K562 (cell line): ENCODE results near the gene WDR90. TPM values are rescaled to one million over a fixed set of nuclear protein-coding genes. Genes with fewer than 3 reads are reported as not detected.

Experiments
- ATAC-seq: fragments of 200-7000 bp; cut with Tn5 transposase; 3 replicates; pipeline ENCODE4 v1.9.1; 2020; ENCODE audit warnings: moderate library complexity
- BruUV-seq: library from RNA; stranded (reverse); fragments of 400-500 nt; replicated peaks from 2 replicates; lab custom pipeline; 2021; lab: Mats Ljungman, UMichigan
- CTCF ChIA-PET: fragments of 300-600 bp; formaldehyde crosslinking; extraction: SDS; loops from one replicate; lab custom pipeline; 2021; ENCODE audit warnings: low intra/inter-chr PET ratio; lab: Yijun Ruan, JAX
- POLR2A ChIA-PET: fragments of 300-600, 350-650 bp; sonication (Branson Sonifier 250); formaldehyde crosslinking; extraction: SDS; loops from one replicate; lab custom pipeline; 2021; ENCODE audit warnings: antibody characterized with exemption, inconsistent platforms; lab: Yijun Ruan, JAX
- DNase-seq, 4 experiments: peaks; one replicate each; pipeline versions ENCODE4 v3.0.0 to v3.0.0-alpha.2; 2011 to 2018; ENCODE audit warnings: low spot score in 3 of 4, mixed read lengths in 3 of 4; ENCODE audit errors: extremely low read depth in 1 of 4
- FAIRE-seq: peaks from 2 replicates; lab custom pipeline; 2011; peaks lifted over from hg19 to GRCh38; lab: Jason Lieb, UNC
- H2AFZ ChIP-seq: 2 replicates; pipeline ENCODE4 v1.6.0; 2011; ENCODE audit warnings: low read depth, low read length, control low read depth, inconsistent platforms
- H3K27ac ChIP-seq: fragments of 200-600 bp; 3 replicates; pipeline ENCODE4 v1.8.0; 2011; ENCODE audit warnings: low read depth, mild to moderate bottlenecking, control low read depth, inconsistent platforms, low read length, moderate library complexity, mixed read lengths; ENCODE audit errors: extremely low read depth
- H3K27me3 ChIP-seq, 2 experiments: fragments of 300-600 bp in 1 of 2; 2 replicates in 1 of 2; 3 replicates in 1 of 2; pipeline versions ENCODE4 v1.6.0 to v1.8.0; 2011; ENCODE audit warnings: inconsistent platforms in 2 of 2, low read length in 2 of 2, mild to moderate bottlenecking in 1 of 2, mixed read lengths in 1 of 2, moderate library complexity in 1 of 2; ENCODE audit not compliant: control insufficient read depth in 2 of 2, insufficient read depth in 2 of 2
- H3K36me3 ChIP-seq: fragments of 300-600 bp; 3 replicates; pipeline ENCODE4 v1.8.0; 2011; ENCODE audit warnings: mild to moderate bottlenecking, low read length, inconsistent platforms; ENCODE audit not compliant: control insufficient read depth, insufficient read depth
- H3K4me1 ChIP-seq, 2 experiments: fragments of 200-600 bp in 1 of 2; replicated peaks in 1 of 2; 2 replicates in 1 of 2; 3 replicates in 1 of 2; pipeline versions ENCODE4 v1.5.1 to v1.8.0; 2011; ENCODE audit warnings: inconsistent platforms in 2 of 2, low read length in 2 of 2, mild to moderate bottlenecking in 1 of 2, mixed read lengths in 1 of 2, moderate library complexity in 1 of 2; ENCODE audit not compliant: control insufficient read depth in 2 of 2, insufficient read depth in 2 of 2
- H3K4me2 ChIP-seq: 2 replicates; pipeline ENCODE4 v1.6.1; 2011; ENCODE audit warnings: low read length, control low read depth, inconsistent platforms, mixed read lengths; ENCODE audit not compliant: insufficient read depth
- H3K4me3 ChIP-seq: fragments of 200-600 bp; sonication (generic), shearing (Covaris generic); 2 replicates; pipeline ENCODE4 v1.5.1; 2016; ENCODE audit warnings: control low read depth, inconsistent platforms
- H3K79me2 ChIP-seq: fragments of 200-600 bp; 3 replicates; pipeline ENCODE4 v1.8.0; 2011; ENCODE audit warnings: low read length, inconsistent platforms; ENCODE audit not compliant: control insufficient read depth, insufficient read depth
- H3K9ac ChIP-seq, 2 experiments: 2 replicates each; pipeline versions ENCODE4 v1.6.0 to v1.6.1; 2011; ENCODE audit warnings: low read depth in 2 of 2, low read length in 2 of 2, control low read depth in 1 of 2, inconsistent platforms in 1 of 2, mild to moderate bottlenecking in 1 of 2, mixed read lengths in 1 of 2; ENCODE audit not compliant: insufficient read depth in 1 of 2
- H3K9me1 ChIP-seq: one replicate; pipeline ENCODE4 v1.6.0; 2011; ENCODE audit warnings: inconsistent platforms, mild to moderate bottlenecking, low read length, moderate library complexity; ENCODE audit not compliant: control insufficient read depth, insufficient read depth
- H3K9me3 ChIP-seq: replicated peaks from 2 replicates; pipeline ENCODE4 v1.5.1; 2011; ENCODE audit warnings: low read depth, low read length, inconsistent platforms; ENCODE audit not compliant: control insufficient read depth, insufficient read depth
- H4K20me1 ChIP-seq: replicated peaks from 2 replicates; pipeline ENCODE4 v1.6.1; 2011; ENCODE audit warnings: low read length, inconsistent platforms, mixed read lengths; ENCODE audit not compliant: control insufficient read depth, insufficient read depth
- E2F4 ChIP-seq: sonication (generic); formaldehyde crosslinking; IDR thresholded peaks from 2 replicates; pipeline ENCODE4 v1.8.0; 2022; ENCODE audit warnings: mild to moderate bottlenecking, low read depth, missing genetic modification reagents
- EWSR1 ChIP-seq: fragments of 450-650 bp; IDR thresholded peaks from 2 replicates; pipeline ENCODE4 v1.6.1; 2018; ENCODE audit warnings: borderline replicate concordance, mild to moderate bottlenecking, low read depth, moderate library complexity; ENCODE audit not compliant: partially characterized antibody
- SNIP1 ChIP-seq: fragments of 450-650 bp; IDR thresholded peaks from 2 replicates; pipeline ENCODE4 v1.7.1; 2017; ENCODE audit warnings: low read depth, mild to moderate bottlenecking
- TRIM25 ChIP-seq: fragments of 450-650 bp; IDR thresholded peaks from 2 replicates; pipeline ENCODE4 v1.7.0; 2016; ENCODE audit warnings: borderline replicate concordance
- WGBS: fragments of 100-300 bp; shearing (Covaris generic); methylation state at CpG from one replicate; pipeline ENCODE4 v1.1.6; 2016; ENCODE audit warnings: low coverage, mixed read lengths; ENCODE audit not compliant: insufficient coverage; ENCODE audit errors: missing lambda C conversion rate; 5-methylcytosine and 5-hydroxymethylcytosine counted together
- in situ Hi-C: fragments of 300-500 bp; cut with MboI; formaldehyde crosslinking; loops from 4 replicates; pipeline ENCODE4 v1.15.0; 2018; ENCODE audit warnings: inconsistent platforms, mixed read lengths
- intact Hi-C: fragments of 100-400 bp; cut with micrococcal nuclease; formaldehyde crosslinking; loops from 2 replicates; pipeline ENCODE4 v1.14.2; 2022
- polyA plus RNA-seq, 8 experiments: library from polyadenylated mRNA; depleted of rRNA in 4 of 8; stranded (reverse) in 5 of 8; unstranded in 3 of 8; fragments of >200 nt; fragmentation: Nextera tagmentation in 2 of 8; fragmentation: Illumina TruSeq in 1 of 8; extraction: Ambion mirVana in 2 of 8; extraction: Trizol in 1 of 8; gene quantifications; 2 replicates each; pipeline versions ENCODE4 v1.2.1 to v1.2.3, GENCODE V29; 2011 to 2014; ENCODE audit warnings: inconsistent platforms in 1 of 8, missing spikeins in 1 of 8
- total RNA-seq, 7 experiments: library from RNA; depleted of rRNA in 6 of 7; stranded (reverse); fragments of >200 nt in 6 of 7; fragmentation: Illumina TruSeq in 2 of 7; extraction: Trizol in 2 of 7; gene quantifications; 2 replicates each; pipeline versions ENCODE4 v1.2.1 to v1.2.3, GENCODE V29; 2011 to 2021; ENCODE audit warnings: low replicate concordance in 1 of 7
- TF ChIP-seq, protein P1 (sequence below): sonication (generic); formaldehyde crosslinking; IDR thresholded peaks from 2 replicates; pipeline ENCODE4 v1.8.1; 2023; ENCODE audit warnings: mild to moderate bottlenecking, missing genetic modification reagents

Gene WDR90
- total and polyA plus RNA-seq, 9 of the 15 experiments (the other 6 are each of a cell fraction or from before 2014, with no cell fraction given): 0.44 to 12.6 (median 3.3) TPM

DNA sequence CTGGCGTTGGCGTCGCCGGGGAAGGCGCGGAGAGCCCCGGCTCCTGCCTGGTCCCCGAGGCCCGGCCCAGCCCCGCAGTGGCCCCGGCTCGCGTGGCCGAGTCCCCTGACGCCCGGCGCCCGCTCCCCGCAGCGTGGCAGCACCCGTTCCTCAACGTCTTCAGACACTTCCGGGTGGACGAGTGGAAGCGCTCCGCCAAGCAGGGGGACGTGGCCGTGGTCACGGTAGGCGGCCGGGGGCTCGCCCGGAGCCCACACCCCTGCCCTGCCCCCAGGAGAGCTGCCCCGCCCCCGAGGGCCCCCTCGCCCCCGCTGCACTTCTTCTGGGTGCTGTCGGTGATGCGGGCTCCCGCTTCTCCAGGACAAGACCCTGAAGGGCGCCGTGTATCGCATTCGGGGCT is 466 bp downstream of the WDR90 start (continued):
- no peak for TF ChIP-seq EWSR1
- TF ChIP-seq SNIP1: no peak
- TF ChIP-seq TRIM25: no peak

GRCh38 chr16:651844-652243 is 2.7 kb downstream of the WDR90 start:
- Histone ChIP-seq H3K4me1 (peaks cover 0 to 88% of the 10 kb centered on the region in 2 experiments; a peak in 2 of 5 replicates), H3K9ac (peak overlapping the region in 1 of 2 experiments; percentile 50; a peak in 1 of 4 replicates), H4K20me1 (no peaks in the 10 kb centered on the region), H3K4me3 (no peak overlapping the region), H2AFZ (no peak overlapping the region), H3K27me3 (no peaks in the 10 kb centered on the region), H3K79me2 (no peaks in the 10 kb centered on the region), H3K36me3 (peaks cover 16% of the 10 kb centered on the region; the same call in 2 of the 3 replicates), H3K9me1 (no peaks in the 10 kb centered on the region), H3K4me2 (no peak overlapping the region), H3K9me3 (no peaks in the 10 kb centered on the region), H3K27ac (no peak overlapping the region)
- ChIA-PET CTCF (no interaction called here), POLR2A (interaction anchor here (0.7 to 2.8 kb wide), 3 partner anchors 9 to 38 kb away, joined by 3 to 13 read pairs (median 4); partner anchors contain the start of genes MCRIP2, METTL26 and WDR24)
- in situ Hi-C loops (no loop called here), intact Hi-C loops (no loop called here)
- TF ChIP-seq, protein P1, sequence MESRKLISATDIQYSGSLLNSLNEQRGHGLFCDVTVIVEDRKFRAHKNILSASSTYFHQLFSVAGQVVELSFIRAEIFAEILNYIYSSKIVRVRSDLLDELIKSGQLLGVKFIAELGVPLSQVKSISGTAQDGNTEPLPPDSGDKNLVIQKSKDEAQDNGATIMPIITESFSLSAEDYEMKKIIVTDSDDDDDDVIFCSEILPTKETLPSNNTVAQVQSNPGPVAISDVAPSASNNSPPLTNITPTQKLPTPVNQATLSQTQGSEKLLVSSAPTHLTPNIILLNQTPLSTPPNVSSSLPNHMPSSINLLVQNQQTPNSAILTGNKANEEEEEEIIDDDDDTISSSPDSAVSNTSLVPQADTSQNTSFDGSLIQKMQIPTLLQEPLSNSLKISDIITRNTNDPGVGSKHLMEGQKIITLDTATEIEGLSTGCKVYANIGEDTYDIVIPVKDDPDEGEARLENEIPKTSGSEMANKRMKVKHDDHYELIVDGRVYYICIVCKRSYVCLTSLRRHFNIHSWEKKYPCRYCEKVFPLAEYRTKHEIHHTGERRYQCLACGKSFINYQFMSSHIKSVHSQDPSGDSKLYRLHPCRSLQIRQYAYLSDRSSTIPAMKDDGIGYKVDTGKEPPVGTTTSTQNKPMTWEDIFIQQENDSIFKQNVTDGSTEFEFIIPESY (CRISPR knock-in tag): peak; percentile 60; the same call in 1 of the 2 replicates
- no peak for TF ChIP-seq E2F4 (CRISPR knock-in tag)
- DNase-seq (no peak), ATAC-seq (no peak), FAIRE-seq (no peak)
- WGBS: 47% methylated on average over 15 of the region's 22 CpGs
- BruUV-seq: no TSS peak
